HG03460 (cell line): ENCODE data around the gene RCL1.
"Not testable (repeated sequence)": the region's sequence is repeated elsewhere in the genome, so short reads cannot be mapped to it uniquely, and the experiment has no call there.

ENCODE experiments used
- ATAC-seq: cut with Tn5 transposase; IDR thresholded peaks from one replicate; pipeline ENCODE4 v1.9.1; 2021; ENCODE audit not compliant: unreplicated experiment

RCL1 gene

GRCh38 chr9:4792572-4793458 lies at the start of gene RCL1:
Gene RCL1, plus strand, starts transcription at chr9:4792944. Its CDS starts 148 bp downstream, at chr9:4793092.
- peak; percentile 97 for ATAC-seq

- ATAC-seq, result no peak
Measured at GRCh38 chr9:4743131-4743875, 49.4 kb upstream of the RCL1 start.

GRCh38 chr9:4746278-4747030 lies 46.3 kb upstream of the RCL1 start:
- no peak for ATAC-seq

GRCh38 chr9:4748612-4749011 lies 44.1 kb upstream of the RCL1 start:
- ATAC-seq, result no peak

- no peak for ATAC-seq
Measured at GRCh38 chr9:4750023-4750673, 42.6 kb upstream of the RCL1 start.

GRCh38 chr9:4754530-4754929 lies 38.2 kb upstream of the RCL1 start:
- not testable (repeated sequence) for ATAC-seq

GRCh38 chr9:4755026-4755609 lies 37.6 kb upstream of the RCL1 start:
- no peak for ATAC-seq

GRCh38 chr9:4756420-4756819 lies 36.3 kb upstream of the RCL1 start:
- no peak for ATAC-seq

GRCh38 chr9:4760122-4760521 lies 32.6 kb upstream of the RCL1 start:
- no peak for ATAC-seq

GRCh38 chr9:4762108-4762885 lies 30.4 kb upstream of the RCL1 start:
- ATAC-seq, result peak; percentile 87

- peak; percentile 19 for ATAC-seq
Measured at GRCh38 chr9:4762886-4763541, 29.7 kb upstream of the RCL1 start.

GRCh38 chr9:4764033-4764432 lies 28.7 kb upstream of the RCL1 start:
- ATAC-seq, result no peak

GRCh38 chr9:4768681-4769080 lies 24.1 kb upstream of the RCL1 start:
- ATAC-seq, result no peak

GRCh38 chr9:4769321-4770080 lies 23.2 kb upstream of the RCL1 start:
- ATAC-seq, result no peak

GRCh38 chr9:4771788-4772187 lies 21.0 kb upstream of the RCL1 start:
- no peak for ATAC-seq

- no peak for ATAC-seq
Measured at GRCh38 chr9:4774209-4774608, 18.5 kb upstream of the RCL1 start.

GRCh38 chr9:4774958-4775357 lies 17.8 kb upstream of the RCL1 start:
- not testable (repeated sequence) for ATAC-seq

- no peak for ATAC-seq
Measured at GRCh38 chr9:4780651-4781050, 12.1 kb upstream of the RCL1 start.
